Loucy (cell line): ENCODE data around the gene NAV1.

Source experiments
- H2AFZ ChIP-seq: fragments of 200-600 bp; sonication (generic); 2 replicates; pipeline ENCODE4 v1.6.0; 2016; ENCODE audit warnings: antibody characterized with exemption, mild to moderate bottlenecking, low read length, moderate library complexity
- H3F3A ChIP-seq: fragments of 200-600 bp; 2 replicates; pipeline ENCODE4 v1.6.0; 2016; ENCODE audit warnings: antibody characterized with exemption, low read depth, mild to moderate bottlenecking
- H3K27me3 ChIP-seq: fragments of 200-600 bp; sonication (generic); 2 replicates; pipeline ENCODE4 v1.6.1; 2014; ENCODE audit warnings: low read length, mild to moderate bottlenecking; ENCODE audit not compliant: insufficient read depth, poor library complexity, severe bottlenecking
- H3K36me3 ChIP-seq: fragments of 200-600 bp; sonication (generic); 2 replicates; pipeline ENCODE4 v1.6.1; 2016; ENCODE audit warnings: low read length; ENCODE audit not compliant: insufficient read depth
- H3K4me1 ChIP-seq: fragments of 200-600 bp; sonication (generic); 2 replicates; pipeline ENCODE4 v1.5.1; 2014; ENCODE audit warnings: low read length, mild to moderate bottlenecking; ENCODE audit not compliant: insufficient read depth, poor library complexity, severe bottlenecking
- H3K4me2 ChIP-seq: fragments of 200-600 bp; sonication (generic); 2 replicates; pipeline ENCODE4 v1.6.0; 2014; ENCODE audit warnings: antibody characterized with exemption, low read length, low read depth, mild to moderate bottlenecking; ENCODE audit not compliant: poor library complexity, severe bottlenecking
- H3K4me3 ChIP-seq: fragments of 200-600 bp; sonication (generic); 2 replicates; pipeline ENCODE4 v1.5.1; 2014; ENCODE audit warnings: low read length, mild to moderate bottlenecking, mixed read lengths; ENCODE audit not compliant: poor library complexity, severe bottlenecking
- H3K79me2 ChIP-seq: fragments of 200-600 bp; sonication (generic); 2 replicates; pipeline ENCODE4 v1.6.1; 2014; ENCODE audit warnings: low read length; ENCODE audit not compliant: insufficient read depth
- H3K9ac ChIP-seq: fragments of 200-600 bp; sonication (generic); 2 replicates; pipeline ENCODE4 v1.6.0; 2014; ENCODE audit warnings: mild to moderate bottlenecking, low read depth, low read length, moderate library complexity; ENCODE audit not compliant: poor library complexity, severe bottlenecking
- H3K9me2 ChIP-seq: fragments of 200-600 bp; sonication (generic); replicated peaks from 2 replicates; pipeline ENCODE4 v1.6.1; 2016; ENCODE audit warnings: low read depth, low read length, mixed read lengths
- H3K9me3 ChIP-seq: fragments of 200-600 bp; sonication (generic); 2 replicates; pipeline ENCODE4 v1.6.1; 2014; ENCODE audit warnings: mild to moderate bottlenecking, antibody characterized with exemption, low read length, low read depth; ENCODE audit not compliant: insufficient read depth
- H4K20me1 ChIP-seq: fragments of 200-600 bp; sonication (generic); 2 replicates; pipeline ENCODE4 v1.6.0; 2014; ENCODE audit warnings: antibody characterized with exemption, low read length, mild to moderate bottlenecking; ENCODE audit not compliant: insufficient read depth, poor library complexity, severe bottlenecking
- CTCF ChIP-seq: fragments of 200-600 bp; sonication (generic); conservative IDR thresholded peaks from 2 replicates; pipeline ENCODE4 v1.5.1; 2014; ENCODE audit warnings: mild to moderate bottlenecking, antibody characterized with exemption, low read length

NAV1 gene

GRCh38 chr1:201587729-201588128, 48.8 kb downstream of the NAV1 start:
- H3F3A ChIP-seq: no peaks in the 10 kb centered on the region
- H3K4me2 ChIP-seq: no peak overlapping the region
- no peaks in the 10 kb centered on the region for H3K36me3 ChIP-seq
- H3K4me3 ChIP-seq: no peak overlapping the region
- H3K9ac ChIP-seq: no peak overlapping the region
- no peaks in the 10 kb centered on the region for H3K27me3 ChIP-seq
- H3K79me2 ChIP-seq: no peaks in the 10 kb centered on the region
- H3K9me3 ChIP-seq: no peaks in the 10 kb centered on the region
- H2AFZ ChIP-seq: no peak overlapping the region
- no peaks in the 10 kb centered on the region for H3K4me1 ChIP-seq
- TF ChIP-seq CTCF: no peak
- H4K20me1 ChIP-seq: no peaks in the 10 kb centered on the region
- H3K9me2 ChIP-seq: no peaks in the 10 kb centered on the region
